Peyer's patch (tissue), 4 donors: ENCODE data around the gene RILPL2.
"Not testable (repeated sequence)": the region's sequence is repeated elsewhere in the genome, so short reads cannot be mapped to it uniquely, and the experiment has no call there.

ENCODE experiments used
- CTCF ChIP-seq, 6 experiments: fragments of 450-650 bp in 4 of 6; fragments of 200-600 bp in 2 of 6; sonication (generic) in 1 of 6; IDR thresholded peaks; one replicate each; pipeline ENCODE4 v1.5.1; 2017 to 2019; ENCODE audit warnings: antibody characterized with exemption in 6 of 6, mild to moderate bottlenecking in 3 of 6, moderate library complexity in 1 of 6
- POLR2A ChIP-seq, 2 donors: fragments of 450-650 bp; IDR thresholded peaks; one replicate each; pipeline ENCODE4 v1.5.1; 2017; ENCODE audit warnings: antibody characterized with exemption in 2 of 2, mild to moderate bottlenecking in 2 of 2, moderate library complexity in 2 of 2

GRCh38 chr12:123408619-123409018 lies 27.9 kb downstream of the RILPL2 start:
- TF ChIP-seq CTCF, POLR2A (IDR thresholded peaks at IDR 0.05): not testable (repeated sequence)
